Amniotic epithelial cell (primary cell): ENCODE results near the gene TRAT1.
"Not testable (repeated sequence)": the region's sequence is repeated elsewhere in the genome, so short reads cannot be mapped to it uniquely, and the experiment has no call there.

Experiments
- DNase-seq: peaks from one replicate; pipeline ENCODE4 v3.0.0-alpha.2; 2010; ENCODE audit warnings: low read depth

TRAT1 gene

GRCh38 chr3:108822123-108822897 lies at the start of gene TRAT1:
TSS of gene TRAT1 (plus strand) at chr3:108822786. CDS start at chr3:108822928, 142 bp downstream.
- DNase-seq, result no peak

- DNase-seq, result no peak
Observed at GRCh38 chr3:108775649-108776048, 46.9 kb upstream of the TRAT1 start.

- no peak for DNase-seq
Observed at GRCh38 chr3:108779496-108779895, 43.1 kb upstream of the TRAT1 start.

GRCh38 chr3:108780235-108780634 lies 42.4 kb upstream of the TRAT1 start:
- DNase-seq, result no peak

- DNase-seq, result no peak
Observed at GRCh38 chr3:108791473-108791872, 31.1 kb upstream of the TRAT1 start.

GRCh38 chr3:108804437-108804836 lies 18.1 kb upstream of the TRAT1 start:
- no peak for DNase-seq

GRCh38 chr3:108804966-108805365 lies 17.6 kb upstream of the TRAT1 start:
- no peak for DNase-seq

- DNase-seq, result no peak
Observed at GRCh38 chr3:108806316-108806715, 16.3 kb upstream of the TRAT1 start.

GRCh38 chr3:108818404-108818803 lies 4.2 kb upstream of the TRAT1 start:
- peak; percentile 10 for DNase-seq

GRCh38 chr3:108820586-108820985 lies 2.0 kb upstream of the TRAT1 start:
- no peak for DNase-seq

- DNase-seq, result no peak
Observed at GRCh38 chr3:108823227-108823626, 641 bp downstream of the TRAT1 start.

GRCh38 chr3:108823803-108824202 lies 1.2 kb downstream of the TRAT1 start:
- not testable (repeated sequence) for DNase-seq

GRCh38 chr3:108826309-108827187 lies 4.0 kb downstream of the TRAT1 start:
- no peak for DNase-seq

GRCh38 chr3:108830381-108830780 lies 7.8 kb downstream of the TRAT1 start:
- no peak for DNase-seq

GRCh38 chr3:108830991-108831614 lies 8.5 kb downstream of the TRAT1 start:
- no peak for DNase-seq

- no peak for DNase-seq
Observed at GRCh38 chr3:108833611-108834010, 11.0 kb downstream of the TRAT1 start.

- no peak for DNase-seq
Observed at GRCh38 chr3:108834551-108834950, 12.0 kb downstream of the TRAT1 start.

- no peak for DNase-seq
Observed at GRCh38 chr3:108835101-108835500, 12.5 kb downstream of the TRAT1 start.

- no peak for DNase-seq
Observed at GRCh38 chr3:108838436-108838835, 15.8 kb downstream of the TRAT1 start.

- no peak for DNase-seq
Observed at GRCh38 chr3:108845709-108846293, 23.2 kb downstream of the TRAT1 start.

GRCh38 chr3:108847187-108847586 lies 24.6 kb downstream of the TRAT1 start:
- DNase-seq, result no peak

- DNase-seq, result no peak
Observed at GRCh38 chr3:108849075-108849474, 26.5 kb downstream of the TRAT1 start.
